Neural progenitor cell (in vitro differentiated cells): ENCODE measurements around the gene DDX5. TPM values are rescaled to one million over a fixed set of nuclear protein-coding genes. Genes with fewer than 3 reads are reported as not detected.

Experiments used
- DNase-seq: peaks from one replicate; pipeline ENCODE4 v3.0.0-alpha.2; 2016; ENCODE audit warnings: low spot score
- H2AFZ ChIP-seq: fragments of 200-600 bp; sonication (generic); replicated peaks from 2 replicates; pipeline ENCODE4 v1.6.1; 2016; ENCODE audit warnings: antibody characterized with exemption
- H3F3A ChIP-seq: fragments of 200-600 bp; sonication (generic); 2 replicates; pipeline ENCODE4 v1.6.1; 2016; ENCODE audit warnings: antibody characterized with exemption, low read depth
- H3K27ac ChIP-seq: fragments of 200-600 bp; sonication (generic); 2 replicates; pipeline ENCODE4 v1.5.1; 2016; ENCODE audit warnings: mild to moderate bottlenecking
- H3K27me3 ChIP-seq: fragments of 200-600 bp; sonication (generic); 2 replicates; pipeline ENCODE4 v1.6.1; 2016; ENCODE audit warnings: mild to moderate bottlenecking, moderate library complexity
- H3K36me3 ChIP-seq: fragments of 200-600 bp; sonication (generic); 2 replicates; pipeline ENCODE4 v1.5.1; 2016
- H3K4me1 ChIP-seq: fragments of 200-600 bp; sonication (generic); 2 replicates; pipeline ENCODE4 v1.6.1; 2016; ENCODE audit warnings: mixed run types
- H3K4me2 ChIP-seq: fragments of 200-600 bp; sonication (generic); 2 replicates; pipeline ENCODE4 v1.6.1; 2016
- H3K4me3 ChIP-seq: fragments of 200-600 bp; sonication (generic); 2 replicates; pipeline ENCODE4 v1.5.1; 2016
- H3K79me2 ChIP-seq: fragments of 200-600 bp; sonication (generic); 2 replicates; pipeline ENCODE4 v1.6.1; 2016; ENCODE audit warnings: low read depth
- H3K9ac ChIP-seq: fragments of 200-600 bp; sonication (generic); 2 replicates; pipeline ENCODE4 v1.6.1; 2016
- H3K9me3 ChIP-seq: fragments of 200-600 bp; sonication (generic); 2 replicates; pipeline ENCODE4 v1.5.1; 2016; ENCODE audit warnings: low read depth
- H4K20me1 ChIP-seq: fragments of 200-600 bp; sonication (generic); 2 replicates; pipeline ENCODE4 v1.6.1; 2016; ENCODE audit warnings: low read depth
- H3K27ac Mint-ChIP-seq: 3 replicates; pipeline ENCODE4 v1.8.0; 2021; ENCODE audit warnings: mixed read lengths
- H3K27me3 Mint-ChIP-seq: 2 replicates; pipeline ENCODE4 v1.8.0; 2022; ENCODE audit warnings: low read depth, mild to moderate bottlenecking, inconsistent platforms, moderate library complexity, mixed read lengths; ENCODE audit not compliant: insufficient read depth
- H3K36me3 Mint-ChIP-seq: 3 replicates; pipeline ENCODE4 v1.8.0; 2021; ENCODE audit warnings: mixed read lengths
- H3K4me1 Mint-ChIP-seq: 3 replicates; pipeline ENCODE4 v1.8.0; 2021; ENCODE audit warnings: mixed read lengths
- H3K4me3 Mint-ChIP-seq: 3 replicates; pipeline ENCODE4 v1.8.0; 2021; ENCODE audit warnings: mild to moderate bottlenecking, moderate library complexity, mixed read lengths
- H3K9me3 Mint-ChIP-seq: 3 replicates; pipeline ENCODE4 v1.8.0; 2020; ENCODE audit warnings: mixed read lengths
- EZH2 ChIP-seq: fragments of 200-600 bp; sonication (generic); IDR thresholded peaks from 2 replicates; pipeline ENCODE4 v1.6.1; 2017; ENCODE audit warnings: antibody characterized with exemption, mild to moderate bottlenecking, moderate library complexity
- EZH2phosphoT487 ChIP-seq: fragments of 200-600 bp; sonication (generic); IDR thresholded peaks from 2 replicates; pipeline ENCODE4 v1.6.1; 2017; ENCODE audit warnings: antibody characterized with exemption
- total RNA-seq: library from RNA; depleted of rRNA; stranded (reverse); fragments of >200 nt; gene quantifications from 2 replicates; pipeline ENCODE4 v1.2.3, GENCODE V29; 2015; ENCODE audit warnings: low replicate concordance
- TF ChIP-seq, protein P1 (sequence below): fragments of 200-600 bp; sonication (generic); IDR thresholded peaks from 2 replicates; pipeline ENCODE4 v1.5.1; 2017; ENCODE audit warnings: antibody characterized with exemption, mild to moderate bottlenecking

DDX5 gene
- total RNA-seq, 1 donor from 2014 or later = 967 TPM

DNA sequence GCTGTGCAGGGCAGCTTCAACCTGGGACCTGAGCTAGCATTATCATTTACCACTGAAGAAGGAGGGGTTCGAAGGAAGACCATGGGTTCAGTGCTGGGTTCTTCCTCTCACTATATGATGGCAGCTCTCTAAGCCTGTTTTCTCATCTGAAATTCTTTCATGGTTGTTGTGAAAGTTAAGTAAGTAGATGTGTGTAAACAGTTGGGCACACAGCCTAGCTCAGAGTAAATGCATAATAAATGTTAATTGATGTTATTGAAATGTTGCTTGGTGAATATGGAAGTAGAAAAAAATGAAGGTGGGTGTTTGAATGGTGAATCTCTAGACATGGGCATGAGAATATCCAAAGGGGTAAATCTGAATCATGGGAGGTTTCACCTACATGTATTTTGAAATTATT lies 9.7 kb upstream of the DDX5 start:
- H3K4me1 ChIP-seq = no peaks in the 10 kb centered on the region
- H3K27me3 ChIP-seq = no peaks in the 10 kb centered on the region
- Mint-ChIP-seq H3K9me3 (no peaks in the 10 kb centered on the region), H3K27me3 (no peaks in the 10 kb centered on the region), H3K4me1 (no peaks in the 10 kb centered on the region), H3K36me3 (peaks cover 37% of the 10 kb centered on the region), H3K27ac (no peak overlapping the region), H3K4me3 (no peak overlapping the region)
- no peak overlapping the region for H3K4me3 ChIP-seq
- peaks cover 35% of the 10 kb centered on the region for H3K36me3 ChIP-seq
- H3F3A ChIP-seq = no peaks in the 10 kb centered on the region
- H3K27ac ChIP-seq = no peak overlapping the region
- no peak for TF ChIP-seq EZH2phosphoT487
- TF ChIP-seq, protein P1, sequence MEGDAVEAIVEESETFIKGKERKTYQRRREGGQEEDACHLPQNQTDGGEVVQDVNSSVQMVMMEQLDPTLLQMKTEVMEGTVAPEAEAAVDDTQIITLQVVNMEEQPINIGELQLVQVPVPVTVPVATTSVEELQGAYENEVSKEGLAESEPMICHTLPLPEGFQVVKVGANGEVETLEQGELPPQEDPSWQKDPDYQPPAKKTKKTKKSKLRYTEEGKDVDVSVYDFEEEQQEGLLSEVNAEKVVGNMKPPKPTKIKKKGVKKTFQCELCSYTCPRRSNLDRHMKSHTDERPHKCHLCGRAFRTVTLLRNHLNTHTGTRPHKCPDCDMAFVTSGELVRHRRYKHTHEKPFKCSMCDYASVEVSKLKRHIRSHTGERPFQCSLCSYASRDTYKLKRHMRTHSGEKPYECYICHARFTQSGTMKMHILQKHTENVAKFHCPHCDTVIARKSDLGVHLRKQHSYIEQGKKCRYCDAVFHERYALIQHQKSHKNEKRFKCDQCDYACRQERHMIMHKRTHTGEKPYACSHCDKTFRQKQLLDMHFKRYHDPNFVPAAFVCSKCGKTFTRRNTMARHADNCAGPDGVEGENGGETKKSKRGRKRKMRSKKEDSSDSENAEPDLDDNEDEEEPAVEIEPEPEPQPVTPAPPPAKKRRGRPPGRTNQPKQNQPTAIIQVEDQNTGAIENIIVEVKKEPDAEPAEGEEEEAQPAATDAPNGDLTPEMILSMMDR = no peak
- TF ChIP-seq EZH2 = no peak
- H2AFZ ChIP-seq = no peak overlapping the region
- no peak for DNase-seq
- H3K9me3 ChIP-seq = no peaks in the 10 kb centered on the region
- peaks cover 10% of the 10 kb centered on the region for H4K20me1 ChIP-seq
- H3K79me2 ChIP-seq = peaks cover 58% of the 10 kb centered on the region
- no peak overlapping the region for H3K4me2 ChIP-seq
- no peak overlapping the region for H3K9ac ChIP-seq

DNA sequence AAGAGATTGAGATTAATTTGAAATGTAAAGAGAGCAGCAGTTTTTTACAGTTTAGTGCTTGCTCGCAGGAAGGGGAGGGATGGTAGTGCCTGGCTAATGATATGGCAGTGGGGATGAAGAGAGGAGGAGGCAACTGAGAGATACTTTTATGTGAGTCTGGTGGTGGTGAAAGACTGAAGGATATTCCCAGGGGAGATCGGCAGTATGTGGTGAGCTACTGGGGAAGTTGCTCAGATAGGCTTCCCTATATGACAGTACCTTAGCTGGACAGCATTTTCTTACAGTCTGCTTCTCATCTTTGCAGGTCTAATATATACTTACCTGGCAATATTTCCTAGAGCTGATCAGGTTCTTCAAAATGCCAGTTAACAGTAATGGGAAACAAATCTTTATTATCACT lies 9.3 kb upstream of the DDX5 start:
- Mint-ChIP-seq H3K4me1 (no peaks in the 10 kb centered on the region), H3K36me3 (peaks cover 39% of the 10 kb centered on the region), H3K9me3 (no peaks in the 10 kb centered on the region), H3K27ac (no peak overlapping the region), H3K27me3 (no peaks in the 10 kb centered on the region), H3K4me3 (no peak overlapping the region)
- Histone ChIP-seq H4K20me1 (peaks cover 10% of the 10 kb centered on the region), H3K27me3 (no peaks in the 10 kb centered on the region), H3F3A (no peaks in the 10 kb centered on the region), H3K9ac (no peak overlapping the region), H3K27ac (no peak overlapping the region), H3K79me2 (peaks cover 62% of the 10 kb centered on the region), H2AFZ (no peak overlapping the region), H3K4me3 (no peak overlapping the region), H3K4me2 (no peak overlapping the region), H3K9me3 (no peaks in the 10 kb centered on the region), H3K4me1 (no peaks in the 10 kb centered on the region), H3K36me3 (peaks cover 35% of the 10 kb centered on the region)
- no peak for TF ChIP-seq EZH2
- TF ChIP-seq, protein P1 = no peak
- no peak for TF ChIP-seq EZH2phosphoT487
- DNase-seq = no peak

DNA sequence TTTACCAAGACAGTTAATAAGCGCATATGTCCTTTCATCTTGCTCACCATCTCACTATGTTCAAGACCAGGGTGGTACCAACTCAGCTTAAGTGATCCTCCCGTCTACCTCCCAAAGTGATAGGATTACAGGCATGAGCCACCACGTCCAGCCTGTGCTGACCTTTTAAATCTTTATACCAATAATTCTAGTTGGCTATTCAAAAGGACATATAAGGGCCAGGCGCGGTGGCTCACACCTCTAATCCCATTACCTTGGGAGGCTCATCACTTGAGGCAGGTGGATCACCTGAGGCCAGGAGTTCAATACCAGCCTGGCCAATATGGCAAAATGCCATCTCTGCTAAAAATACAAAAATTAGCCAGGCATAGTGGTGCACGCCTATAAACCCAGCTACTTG lies 3.1 kb upstream of the DDX5 start:
- H3K4me2 ChIP-seq = peak overlapping the region; percentile 96
- peaks cover 42% of the 10 kb centered on the region for H4K20me1 ChIP-seq
- TF ChIP-seq, protein P1 = no peak
- TF ChIP-seq EZH2 = no peak
- TF ChIP-seq EZH2phosphoT487 = no peak
- H2AFZ ChIP-seq = no peak overlapping the region
- no peak overlapping the region for H3K4me3 ChIP-seq
- H3K79me2 ChIP-seq = peaks cover 93% of the 10 kb centered on the region
- peaks cover 12% of the 10 kb centered on the region for H3K4me1 ChIP-seq
- Mint-ChIP-seq H3K4me1 (peaks cover 23% of the 10 kb centered on the region), H3K9me3 (no peaks in the 10 kb centered on the region), H3K27me3 (peaks cover 12% of the 10 kb centered on the region), H3K4me3 (no peak overlapping the region), H3K27ac (no peak overlapping the region), H3K36me3 (peaks cover 28% of the 10 kb centered on the region)
- H3K27ac ChIP-seq = no peak overlapping the region
- H3F3A ChIP-seq = peaks cover 24% of the 10 kb centered on the region
- no peak overlapping the region for H3K9ac ChIP-seq
- H3K36me3 ChIP-seq = peaks cover 28% of the 10 kb centered on the region
- H3K27me3 ChIP-seq = no peaks in the 10 kb centered on the region
- no peaks in the 10 kb centered on the region for H3K9me3 ChIP-seq
- no peak for DNase-seq
